GM18505 (cell line): ENCODE measurements around the gene COG4.
"Not testable (repeated sequence)": the region's sequence is repeated elsewhere in the genome, so short reads cannot be mapped to it uniquely, and the experiment has no call there.

Source experiments
- ATAC-seq: cut with Tn5 transposase; IDR thresholded peaks from one replicate; pipeline ENCODE4 v1.9.1; 2021; ENCODE audit not compliant: unreplicated experiment
- POLR2A ChIP-seq: IDR thresholded peaks from 4 replicates; pipeline ENCODE4 v1.6.1; 2011; ENCODE audit warnings: borderline replicate concordance; ENCODE audit not compliant: insufficient read depth, insufficient read length; ENCODE audit errors: extremely low read depth

The COG4 gene

GRCh38 chr16:70468776-70469525 lies 54.4 kb downstream of the COG4 start:
- ATAC-seq = no peak
- TF ChIP-seq POLR2A = no peak

GRCh38 chr16:70467608-70468007 lies 55.7 kb downstream of the COG4 start:
- TF ChIP-seq POLR2A = no peak
- ATAC-seq = no peak

GRCh38 chr16:70467113-70467512 lies 56.2 kb downstream of the COG4 start:
- ATAC-seq = no peak
- TF ChIP-seq POLR2A = no peak

- no peak for TF ChIP-seq POLR2A
- no peak for ATAC-seq
These were observed 56.6 kb downstream of the COG4 start for GRCh38 chr16:70466805-70467076.

- no peak for ATAC-seq
- TF ChIP-seq POLR2A = no peak
These were observed 57.2 kb downstream of the COG4 start for GRCh38 chr16:70465999-70466804.

GRCh38 chr16:70463235-70463634 lies 60.1 kb downstream of the COG4 start:
- TF ChIP-seq POLR2A = no peak
- no peak for ATAC-seq

- no peak for ATAC-seq
- TF ChIP-seq POLR2A = no peak
These were observed 62.6 kb downstream of the COG4 start for GRCh38 chr16:70460737-70461261.

GRCh38 chr16:70457446-70458166 lies 65.7 kb downstream of the COG4 start:
- TF ChIP-seq POLR2A = no peak
- no peak for ATAC-seq

- no peak for TF ChIP-seq POLR2A
- no peak for ATAC-seq
These were observed 67.4 kb downstream of the COG4 start for GRCh38 chr16:70455910-70456309.

- TF ChIP-seq POLR2A = peak; percentile 34
- ATAC-seq = peak; percentile 86
These were observed 68.9 kb downstream of the COG4 start, which contains the start of gene FCSK for GRCh38 chr16:70454222-70455034. TSS of gene FCSK (plus strand) at chr16:70454595. CDS start at chr16:70463191, 8,596 bp downstream.

- no peak for ATAC-seq
- no peak for TF ChIP-seq POLR2A
These were observed 69.5 kb downstream of the COG4 start for GRCh38 chr16:70453892-70454221.

- no peak for ATAC-seq
- TF ChIP-seq POLR2A = no peak
These were observed 70.0 kb downstream of the COG4 start for GRCh38 chr16:70453117-70453891.

- not testable (repeated sequence) for ATAC-seq
These were observed 72.4 kb downstream of the COG4 start for GRCh38 chr16:70451004-70451340.

GRCh38 chr16:70450142-70451003 lies 73.0 kb downstream of the COG4 start:
- ATAC-seq = not testable (repeated sequence)
